DOHH2 (cell line): ENCODE data around the gene CYB5R2.

Experiments
- H3F3A ChIP-seq: fragments of 200-600 bp; sonication (generic), shearing (Covaris generic); 2 replicates; pipeline ENCODE4 v1.6.0; 2016; ENCODE audit warnings: antibody characterized with exemption, mild to moderate bottlenecking; ENCODE audit not compliant: control insufficient read depth, insufficient read depth
- H3K27ac ChIP-seq: fragments of 200-600 bp; sonication (generic); 2 replicates; pipeline ENCODE4 v1.5.1; 2014; ENCODE audit warnings: low read depth, mild to moderate bottlenecking, low read length, moderate library complexity
- H3K27me3 ChIP-seq: fragments of 200-600 bp; sonication (generic); 2 replicates; pipeline ENCODE4 v1.6.1; 2014; ENCODE audit warnings: mild to moderate bottlenecking, low read length, mixed read lengths; ENCODE audit not compliant: control insufficient read depth
- H3K36me3 ChIP-seq: fragments of 200-600 bp; sonication (generic); 2 replicates; pipeline ENCODE4 v1.6.1; 2014; ENCODE audit warnings: mild to moderate bottlenecking, low read length, moderate library complexity, mixed read lengths; ENCODE audit not compliant: control insufficient read depth
- H3K4me1 ChIP-seq: fragments of 200-600 bp; sonication (generic); 2 replicates; pipeline ENCODE4 v1.6.1; 2014; ENCODE audit warnings: mild to moderate bottlenecking, low read length, mixed read lengths; ENCODE audit not compliant: control insufficient read depth
- H3K4me2 ChIP-seq: fragments of 200-600 bp; sonication (generic); 2 replicates; pipeline ENCODE4 v1.6.0; 2014; ENCODE audit warnings: mild to moderate bottlenecking, low read length, moderate library complexity
- H3K4me3 ChIP-seq: fragments of 200-600 bp; sonication (generic); 2 replicates; pipeline ENCODE4 v1.5.1; 2014; ENCODE audit warnings: mild to moderate bottlenecking, low read length, mixed read lengths
- H3K79me2 ChIP-seq: fragments of 200-600 bp; sonication (generic); 2 replicates; pipeline ENCODE4 v1.6.1; 2014; ENCODE audit warnings: mild to moderate bottlenecking, low read length, mixed read lengths; ENCODE audit not compliant: control insufficient read depth
- H3K9me2 ChIP-seq: fragments of 200-600 bp; sonication (generic); replicated peaks from 2 replicates; pipeline ENCODE4 v1.6.1; 2014; ENCODE audit warnings: mild to moderate bottlenecking, low read length, mixed read lengths; ENCODE audit not compliant: control insufficient read depth
- H3K9me3 ChIP-seq: fragments of 200-600 bp; sonication (generic); 2 replicates; pipeline ENCODE4 v1.6.1; 2014; ENCODE audit warnings: antibody characterized with exemption, low read length, mixed read lengths; ENCODE audit not compliant: control insufficient read depth, insufficient read depth
- H4K20me1 ChIP-seq: fragments of 200-600 bp; sonication (generic); 2 replicates; pipeline ENCODE4 v1.6.0; 2014; ENCODE audit warnings: low read depth, mild to moderate bottlenecking, antibody characterized with exemption, low read length, moderate library complexity; ENCODE audit not compliant: control insufficient read depth, insufficient read depth
- EZH2phosphoT487 ChIP-seq: fragments of 200-600 bp; sonication (generic); IDR thresholded peaks from 2 replicates; pipeline ENCODE4 v1.6.1; 2017; ENCODE audit warnings: borderline replicate concordance, mild to moderate bottlenecking, antibody characterized with exemption, low read length, moderate library complexity, mixed read lengths
- TF ChIP-seq, protein P1 (sequence below): fragments of 200-600 bp; sonication (generic); IDR thresholded peaks from one replicate; pipeline ENCODE4 v1.5.1; 2014; ENCODE audit warnings: antibody characterized with exemption, mild to moderate bottlenecking, low read depth, low read length; ENCODE audit not compliant: poor library complexity, severe bottlenecking

CYB5R2 gene

DNA sequence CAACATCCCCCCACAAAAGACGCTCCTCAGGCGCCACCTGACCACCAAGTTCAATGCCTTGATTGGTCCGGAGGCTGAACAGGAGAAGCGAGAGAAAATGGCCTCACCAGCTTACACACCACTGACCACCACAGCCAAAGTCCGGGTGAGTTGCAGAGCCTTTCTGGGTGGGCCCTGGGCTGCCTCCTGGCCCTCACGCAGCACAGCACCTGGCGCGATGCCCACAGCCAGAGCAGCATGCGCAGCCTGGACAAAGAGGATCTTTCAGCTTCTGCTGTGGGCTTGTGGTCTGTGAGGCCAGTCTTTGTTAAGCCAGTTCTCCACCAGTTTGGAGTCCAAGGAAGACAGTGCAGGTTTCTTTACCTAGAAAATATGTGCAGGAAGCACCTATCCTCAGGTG is 21.6 kb downstream of the CYB5R2 start:
- Histone ChIP-seq H3K36me3 (peaks cover 20% of the 10 kb centered on the region; the same call in 1 of the 2 replicates), H3K27ac (no peak overlapping the region), H4K20me1 (no peaks in the 10 kb centered on the region), H3K79me2 (no peaks in the 10 kb centered on the region), H3K9me3 (no peaks in the 10 kb centered on the region), H3K27me3 (no peaks in the 10 kb centered on the region), H3K4me1 (no peaks in the 10 kb centered on the region), H3K9me2 (no peaks in the 10 kb centered on the region), H3K4me2 (no peak overlapping the region), H3F3A (no peaks in the 10 kb centered on the region), H3K4me3 (no peak overlapping the region)
- TF ChIP-seq EZH2phosphoT487, result no peak
- TF ChIP-seq, protein P1, sequence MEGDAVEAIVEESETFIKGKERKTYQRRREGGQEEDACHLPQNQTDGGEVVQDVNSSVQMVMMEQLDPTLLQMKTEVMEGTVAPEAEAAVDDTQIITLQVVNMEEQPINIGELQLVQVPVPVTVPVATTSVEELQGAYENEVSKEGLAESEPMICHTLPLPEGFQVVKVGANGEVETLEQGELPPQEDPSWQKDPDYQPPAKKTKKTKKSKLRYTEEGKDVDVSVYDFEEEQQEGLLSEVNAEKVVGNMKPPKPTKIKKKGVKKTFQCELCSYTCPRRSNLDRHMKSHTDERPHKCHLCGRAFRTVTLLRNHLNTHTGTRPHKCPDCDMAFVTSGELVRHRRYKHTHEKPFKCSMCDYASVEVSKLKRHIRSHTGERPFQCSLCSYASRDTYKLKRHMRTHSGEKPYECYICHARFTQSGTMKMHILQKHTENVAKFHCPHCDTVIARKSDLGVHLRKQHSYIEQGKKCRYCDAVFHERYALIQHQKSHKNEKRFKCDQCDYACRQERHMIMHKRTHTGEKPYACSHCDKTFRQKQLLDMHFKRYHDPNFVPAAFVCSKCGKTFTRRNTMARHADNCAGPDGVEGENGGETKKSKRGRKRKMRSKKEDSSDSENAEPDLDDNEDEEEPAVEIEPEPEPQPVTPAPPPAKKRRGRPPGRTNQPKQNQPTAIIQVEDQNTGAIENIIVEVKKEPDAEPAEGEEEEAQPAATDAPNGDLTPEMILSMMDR, result no peak

DNA sequence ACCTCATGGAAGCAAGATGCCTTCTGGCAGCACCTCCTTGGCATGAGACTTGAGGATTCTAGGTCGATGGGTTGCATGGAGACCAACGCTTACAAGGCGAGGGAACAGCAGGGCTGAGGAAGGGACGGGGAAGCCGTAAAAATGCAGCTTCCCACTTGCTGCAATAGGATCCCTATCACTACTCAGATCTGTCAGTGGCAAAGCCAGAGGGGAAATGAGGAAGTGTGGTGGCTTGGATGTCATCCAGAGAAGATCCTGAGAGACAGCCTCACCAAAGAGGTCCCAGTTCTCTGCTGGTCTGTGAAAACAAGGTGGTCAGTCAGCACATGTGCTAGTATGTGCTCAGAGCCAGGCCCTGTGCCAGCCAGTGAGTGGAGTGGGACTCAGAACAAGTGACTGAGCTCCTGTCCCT is 22.2 kb downstream of the CYB5R2 start:
- TF ChIP-seq EZH2phosphoT487, result no peak
- TF ChIP-seq, protein P1, result no peak
- H3K4me1 ChIP-seq, result no peaks in the 10 kb centered on the region
- no peaks in the 10 kb centered on the region for H3K79me2 ChIP-seq
- no peak overlapping the region for H3K4me2 ChIP-seq
- H3K9me2 ChIP-seq, result no peaks in the 10 kb centered on the region
- H3K36me3 ChIP-seq, result peaks cover 20% of the 10 kb centered on the region; the same call in 1 of the 2 replicates
- H3K27me3 ChIP-seq, result no peaks in the 10 kb centered on the region
- H3K9me3 ChIP-seq, result no peaks in the 10 kb centered on the region
- H4K20me1 ChIP-seq, result no peaks in the 10 kb centered on the region
- H3F3A ChIP-seq, result no peaks in the 10 kb centered on the region
- H3K4me3 ChIP-seq, result no peak overlapping the region
- H3K27ac ChIP-seq, result no peak overlapping the region

DNA sequence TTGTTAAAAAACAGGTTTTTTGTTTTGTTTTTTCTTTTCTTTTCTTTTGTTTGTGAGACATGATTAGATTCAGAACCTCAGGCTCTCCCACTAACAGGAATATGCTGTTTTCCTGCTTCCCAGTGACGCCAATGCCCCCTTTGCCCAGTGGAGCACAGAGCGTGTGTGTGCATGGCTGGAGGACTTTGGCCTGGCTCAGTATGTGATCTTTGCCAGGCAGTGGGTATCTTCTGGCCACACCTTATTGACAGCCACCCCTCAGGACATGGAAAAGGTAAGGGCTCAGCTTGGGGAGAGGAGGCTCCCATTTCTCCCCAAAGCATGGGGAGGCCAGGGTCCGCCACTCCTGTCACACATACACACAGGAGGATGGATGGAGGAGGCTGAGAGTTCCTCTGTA is 25.0 kb downstream of the CYB5R2 start:
- Histone ChIP-seq H3K27ac (no peak overlapping the region), H3K27me3 (no peaks in the 10 kb centered on the region)

More for the DNA sequence above, 25.0 kb downstream of the CYB5R2 start:
- Histone ChIP-seq H3K9me2 (no peaks in the 10 kb centered on the region), H3F3A (no peaks in the 10 kb centered on the region), H3K9me3 (no peaks in the 10 kb centered on the region), H3K4me2 (no peak overlapping the region), H3K79me2 (no peaks in the 10 kb centered on the region), H3K4me3 (no peak overlapping the region), H3K36me3 (peaks cover 17% of the 10 kb centered on the region; the same call in 1 of the 2 replicates), H4K20me1 (no peaks in the 10 kb centered on the region), H3K4me1 (no peaks in the 10 kb centered on the region)
- no peak for TF ChIP-seq EZH2phosphoT487
- TF ChIP-seq, protein P1, result no peak
